H1 (cell line): ENCODE results near the gene CDS2. TPM values are rescaled to one million over a fixed set of nuclear protein-coding genes. Genes with fewer than 3 reads are reported as not detected.

Source experiments
- CTCF ChIA-PET: fragments of 300-600 bp; sonication (Branson Sonifier 250); formaldehyde crosslinking; loops from one replicate; lab custom pipeline; 2021; ENCODE audit not compliant: partially characterized antibody; lab: Charles Lee
- POLR2A ChIA-PET: fragments of 300-600 bp; sonication (Branson Sonifier 250); formaldehyde crosslinking; loops from one replicate; lab custom pipeline; 2021; ENCODE audit warnings: inconsistent platforms; ENCODE audit not compliant: partially characterized antibody; lab: Charles Lee
- DNase-seq, 2 experiments: peaks; one replicate each; pipeline versions ENCODE4 v3.0.0 to v3.0.0-alpha.2; 2010 to 2022; ENCODE audit warnings: low spot score in 2 of 2, low read depth in 1 of 2, mixed read lengths in 1 of 2
- FAIRE-seq: peaks from 2 replicates; lab custom pipeline; 2011; peaks lifted over from hg19 to GRCh38; lab: Jason Lieb, UNC
- H2AFZ ChIP-seq: 2 replicates; pipeline ENCODE4 v1.8.1; 2012; ENCODE audit warnings: low read length, inconsistent platforms
- H2AK5ac ChIP-seq: 2 replicates; pipeline ENCODE4 v1.6.1; 2013; ENCODE audit warnings: low read depth, low read length
- H2BK120ac ChIP-seq: replicated peaks from 2 replicates; pipeline ENCODE3; 2013; ENCODE audit warnings: low read depth, low read length, inconsistent platforms
- H2BK12ac ChIP-seq: 2 replicates; pipeline ENCODE4 v1.6.1; 2013; ENCODE audit warnings: low read depth, low read length
- H2BK15ac ChIP-seq: 2 replicates; pipeline ENCODE4 v1.6.1; 2013; ENCODE audit warnings: low read length
- H2BK20ac ChIP-seq: 2 replicates; pipeline ENCODE4 v1.6.1; 2013; ENCODE audit warnings: low read length
- H2BK5ac ChIP-seq: 2 replicates; pipeline ENCODE4 v1.6.1; 2013; ENCODE audit warnings: low read depth, low read length
- H3K14ac ChIP-seq: 2 replicates; pipeline ENCODE4 v1.6.1; 2013; ENCODE audit warnings: inconsistent platforms; ENCODE audit not compliant: insufficient read length
- H3K18ac ChIP-seq: 2 replicates; pipeline ENCODE4 v1.6.1; 2013; ENCODE audit warnings: low read length; ENCODE audit errors: extremely low read depth
- H3K23ac ChIP-seq: 2 replicates; pipeline ENCODE4 v1.6.1; 2013; ENCODE audit warnings: inconsistent platforms; ENCODE audit not compliant: insufficient read length
- H3K23me2 ChIP-seq: 2 replicates; pipeline ENCODE4 v1.6.1; 2013; ENCODE audit warnings: low read depth, low read length
- H3K27ac ChIP-seq: 2 replicates; pipeline ENCODE4 v1.6.1; 2011; ENCODE audit warnings: low read depth, low read length, inconsistent platforms
- H3K27me3 ChIP-seq, 4 experiments: replicated peaks in 1 of 4; 1 replicate in 1 of 4; 2 replicates in 3 of 4; pipeline versions ENCODE4 v1.6.1 to v1.8.1; 2011 to 2013; ENCODE audit warnings: low read length in 3 of 4, mild to moderate bottlenecking in 3 of 4, inconsistent platforms in 2 of 4, mixed read lengths in 2 of 4, moderate library complexity in 1 of 4; ENCODE audit not compliant: control insufficient read depth in 3 of 4, insufficient read depth in 3 of 4; ENCODE audit errors: extremely low read depth in 1 of 4
- H3K36me3 ChIP-seq, 4 experiments: 2 replicates each; pipeline versions ENCODE4 v1.6.1 to v1.8.1; 2011 to 2013; ENCODE audit warnings: mild to moderate bottlenecking in 4 of 4, low read length in 3 of 4, moderate library complexity in 2 of 4, control low read depth in 1 of 4, inconsistent platforms in 1 of 4; ENCODE audit not compliant: insufficient read depth in 4 of 4, control insufficient read depth in 2 of 4
- H3K4ac ChIP-seq: replicated peaks from 2 replicates; pipeline ENCODE3; 2013; ENCODE audit warnings: low read length, low read depth, mixed read lengths, inconsistent platforms; ENCODE audit not compliant: insufficient read length
- H3K4me1 ChIP-seq, 4 experiments: replicated peaks in 1 of 4; 1 replicate in 1 of 4; 2 replicates in 3 of 4; pipeline versions ENCODE4 v1.6.1 to v1.8.1; 2011 to 2013; ENCODE audit warnings: low read length in 3 of 4, inconsistent platforms in 2 of 4, mixed read lengths in 1 of 4; ENCODE audit not compliant: insufficient read depth in 4 of 4, control insufficient read depth in 3 of 4
- H3K4me2 ChIP-seq, 2 experiments: 2 replicates each; pipeline versions ENCODE4 v1.6.1 to v1.8.1; 2011 to 2013; ENCODE audit warnings: low read depth in 2 of 2, low read length in 2 of 2, control low read depth in 1 of 2, inconsistent platforms in 1 of 2, mild to moderate bottlenecking in 1 of 2; ENCODE audit not compliant: insufficient read depth in 1 of 2
- H3K4me3 ChIP-seq, 4 experiments: fragments of 200-600, 300-600 bp in 1 of 4; sonication (generic), shearing (Covaris generic), sonication (Bioruptor Twin) in 1 of 4; 2 replicates each; pipeline versions ENCODE4 v1.5.1 to v1.8.1; 2011 to 2016; ENCODE audit warnings: low read length in 4 of 4, low read depth in 3 of 4, control low read depth in 2 of 4, inconsistent platforms in 2 of 4, mild to moderate bottlenecking in 2 of 4, mixed read lengths in 1 of 4, moderate library complexity in 1 of 4; ENCODE audit not compliant: insufficient read depth in 2 of 4; ENCODE audit errors: extremely low read depth in 1 of 4
- H3K56ac ChIP-seq: replicated peaks from 2 replicates; pipeline ENCODE3; 2013; ENCODE audit warnings: low read depth, mild to moderate bottlenecking, mixed read lengths, low read length, inconsistent platforms; ENCODE audit not compliant: insufficient read length
- H3K79me1 ChIP-seq: 2 replicates; pipeline ENCODE4 v1.6.1; 2013; ENCODE audit warnings: low read depth, low read length, control low read depth
- H3K79me2 ChIP-seq, 2 experiments: 2 replicates each; pipeline versions ENCODE4 v1.6.1 to v1.8.1; 2012 to 2013; ENCODE audit warnings: low read length in 2 of 2, mild to moderate bottlenecking in 2 of 2, inconsistent platforms in 1 of 2; ENCODE audit not compliant: insufficient read depth in 2 of 2, control insufficient read depth in 1 of 2
- H3K9ac ChIP-seq, 4 experiments: replicated peaks in 1 of 4; 1 replicate in 1 of 4; 2 replicates in 3 of 4; pipeline versions ENCODE4 v1.6.1 to v1.8.1; 2011 to 2013; ENCODE audit warnings: low read depth in 3 of 4, low read length in 3 of 4, control low read depth in 2 of 4, mild to moderate bottlenecking in 2 of 4, moderate library complexity in 2 of 4, inconsistent platforms in 1 of 4; ENCODE audit errors: extremely low read depth in 1 of 4
- H3K9me3 ChIP-seq, 2 experiments: 2 replicates each; pipeline versions ENCODE4 v1.6.1 to v1.8.1; 2012 to 2013; ENCODE audit warnings: mild to moderate bottlenecking in 2 of 2, moderate library complexity in 2 of 2, control low read depth in 1 of 2, inconsistent platforms in 1 of 2, low read depth in 1 of 2, low read length in 1 of 2, mixed read lengths in 1 of 2; ENCODE audit not compliant: insufficient read depth in 2 of 2
- H4K20me1 ChIP-seq, 2 experiments: replicated peaks in 1 of 2; 2 replicates each; pipeline versions ENCODE3 to v1.8.1; 2011 to 2013; ENCODE audit warnings: inconsistent platforms in 2 of 2, low read length in 2 of 2, mild to moderate bottlenecking in 1 of 2; ENCODE audit not compliant: insufficient read depth in 2 of 2, control insufficient read depth in 1 of 2
- H4K5ac ChIP-seq: 2 replicates; pipeline ENCODE4 v1.6.1; 2013; ENCODE audit warnings: low read length, low read depth, mixed read lengths, inconsistent platforms; ENCODE audit not compliant: insufficient read length
- H4K8ac ChIP-seq: 2 replicates; pipeline ENCODE4 v1.8.0; 2013; ENCODE audit warnings: mild to moderate bottlenecking, moderate library complexity, low read length, inconsistent platforms; ENCODE audit not compliant: insufficient read depth; ENCODE audit errors: extremely low read depth
- H4K91ac ChIP-seq: replicated peaks from 2 replicates; pipeline ENCODE3; 2013; ENCODE audit warnings: low read length, mixed read lengths, inconsistent platforms; ENCODE audit not compliant: insufficient read length
- CREB1 ChIP-seq: IDR thresholded peaks from 2 replicates; pipeline ENCODE4 v1.6.1; 2012; ENCODE audit warnings: inconsistent platforms
- CTBP2 ChIP-seq: IDR thresholded peaks from 2 replicates; pipeline ENCODE4 v1.7.0; 2011; ENCODE audit warnings: borderline replicate concordance, mild to moderate bottlenecking, moderate library complexity, mixed read lengths, low read length; ENCODE audit not compliant: insufficient read depth, insufficient read length
- EGR1 ChIP-seq: IDR thresholded peaks from 2 replicates; pipeline ENCODE4 v1.6.1; 2011; ENCODE audit warnings: low read depth, low read length, borderline replicate concordance
- MAFK ChIP-seq: IDR thresholded peaks from 2 replicates; pipeline ENCODE4 v1.6.1; 2012; ENCODE audit warnings: low read depth, mild to moderate bottlenecking, improper control_type of control experiment, low read length
- RAD21 ChIP-seq, 2 experiments: IDR thresholded peaks in 1 of 2; conservative IDR thresholded peaks in 1 of 2; 2 replicates each; pipeline ENCODE4 v1.6.1; 2011; ENCODE audit warnings: low read depth in 2 of 2, low read length in 2 of 2, improper control_type of control experiment in 1 of 2, inconsistent platforms in 1 of 2, mild to moderate bottlenecking in 1 of 2, moderate library complexity in 1 of 2
- RFX5 ChIP-seq: IDR thresholded peaks from 2 replicates; pipeline ENCODE4 v1.6.1; 2011; ENCODE audit warnings: low read depth, low read length, improper control_type of control experiment, borderline replicate concordance
- SAP30 ChIP-seq: fragments of 300-600 bp; sonication (generic); IDR thresholded peaks from 2 replicates; pipeline ENCODE4 v1.7.1; 2012; ENCODE audit warnings: low read length, moderate library complexity, mild to moderate bottlenecking, inconsistent platforms; ENCODE audit not compliant: insufficient read depth, insufficient replicate concordance
- WGBS, 2 experiments: shearing (Covaris generic) in 1 of 2; methylation state at CpG; one replicate each; pipeline versions ENCODE4 v1.1.6 to v1.1.7; 2013 to 2015; ENCODE audit warnings: low lambda C conversion rate in 2 of 2, mixed read lengths in 2 of 2, inconsistent platforms in 1 of 2, low coverage in 1 of 2, missing lambda C conversion rate in 1 of 2; ENCODE audit not compliant: insufficient replicate concordance in 2 of 2, insufficient coverage in 1 of 2, insufficient read length in 1 of 2; ENCODE audit errors: extremely low coverage in 1 of 2, missing lambda C conversion rate in 1 of 2; 5-methylcytosine and 5-hydroxymethylcytosine counted together
- polyA plus RNA-seq, 7 experiments: library from polyadenylated mRNA; depleted of rRNA in 3 of 7; stranded (reverse) in 5 of 7; unstranded in 2 of 7; fragments of >200 nt in 5 of 7; fragments of 200-250 nt in 2 of 7; gene quantifications; 1 replicate in 5 of 7; 2 replicates in 1 of 7; 4 replicates in 1 of 7; pipeline versions ENCODE4 v1.2.1 to v1.2.3, GENCODE V29; 2011 to 2013; ENCODE audit warnings: missing spikeins in 2 of 7, mixed read lengths in 2 of 7
- total RNA-seq: library from RNA; stranded (reverse); fragmentation: NEBNext Ultra II Directional; extraction: Animal tissue kit (Norgen Biotek cat#: 25700); gene quantifications from 2 replicates; pipeline ENCODE4 v1.2.1, GENCODE V29; 2021
- TF ChIP-seq, protein P1 (sequence below): IDR thresholded peaks from 2 replicates; pipeline ENCODE4 v1.6.1; 2011; ENCODE audit warnings: low read depth, mild to moderate bottlenecking, low read length; ENCODE audit not compliant: insufficient read depth

The CDS2 gene
- total and polyA plus RNA-seq, 2 of the 8 experiments (the other 6 are each of a cell fraction or from before 2014, with no cell fraction given): 54.0 to 56.2 TPM

DNA sequence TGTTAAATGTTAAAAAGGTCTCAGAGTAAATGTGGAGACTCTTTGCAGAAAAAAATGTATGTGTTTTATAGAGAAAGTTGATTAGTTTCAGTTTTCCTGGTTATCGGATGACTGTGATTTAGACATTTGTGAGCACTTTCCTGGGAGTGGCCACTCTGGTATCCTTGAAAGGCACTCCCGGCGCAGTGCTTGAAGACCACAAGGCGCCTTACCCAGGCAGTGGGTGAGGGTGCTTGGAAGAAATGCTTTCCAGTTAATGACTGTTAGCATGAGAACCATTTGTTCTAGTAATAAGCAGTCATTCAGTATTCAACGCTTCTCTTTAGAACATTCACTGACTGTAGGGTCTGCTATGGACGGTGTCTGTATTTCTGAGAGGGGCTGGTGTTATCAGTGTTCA, 7.2 kb downstream of the CDS2 start:
- TF ChIP-seq CREB1 (no peak), CTBP2 (no peak), RFX5 (no peak), MAFK (no peak), SAP30 (no peak), EGR1 (no peak), RAD21 (IDR thresholded peaks at IDR 0.05 in 1 of 2, conservative IDR thresholded peaks at IDR 0.05 in 1 of 2; ENCODE audit: low read depth in 2 of 2, low read length in 2 of 2) (no peak)
- TF ChIP-seq, protein P1, sequence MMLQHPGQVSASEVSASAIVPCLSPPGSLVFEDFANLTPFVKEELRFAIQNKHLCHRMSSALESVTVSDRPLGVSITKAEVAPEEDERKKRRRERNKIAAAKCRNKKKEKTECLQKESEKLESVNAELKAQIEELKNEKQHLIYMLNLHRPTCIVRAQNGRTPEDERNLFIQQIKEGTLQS: no peak
- DNase-seq (no peak), FAIRE-seq (no peak)
- no peaks in the 10 kb centered on the region for H3K27me3 ChIP-seq
- peaks cover 0 to 2% of the 10 kb centered on the region in 2 experiments for H4K20me1 ChIP-seq
- no peak overlapping the region for H3K18ac ChIP-seq
- no peak overlapping the region for H2BK15ac ChIP-seq
- no peak overlapping the region for H3K4me3 ChIP-seq
- CTCF ChIA-PET: interaction anchor here (1.2 to 12.3 kb wide), 2 partner anchors 45 to 59 kb away, joined by 3 to 122 read pairs; no protein-coding TSS in a partner anchor
- no peak overlapping the region for H2BK5ac ChIP-seq
- 89% methylated on average over 6 of the region's 6 CpGs; no CpG with 5 or more reads in 1 of the 2 experiments for WGBS, 2 experiments
- no peak overlapping the region for H4K5ac ChIP-seq
- no peak overlapping the region for H3K4me2 ChIP-seq
- H3K79me2 ChIP-seq: peaks cover under 1 to 76% of the 10 kb centered on the region in 2 experiments; a peak in 2 of 4 replicates
- no peak overlapping the region for H4K8ac ChIP-seq
- H3K79me1 ChIP-seq: peaks cover 12% of the 10 kb centered on the region
- H2BK12ac ChIP-seq: no peak overlapping the region
- H3K4ac ChIP-seq: no peak overlapping the region
- H3K36me3 ChIP-seq: no peaks in the 10 kb centered on the region
- POLR2A ChIA-PET: interaction anchor here (1.0 to 2.0 kb wide), 2 partner anchors 7 to 14 kb away, joined by 3 to 8 read pairs; partner anchors contain the start of genes CDS2 and PCNA
- no peak overlapping the region for H3K23ac ChIP-seq
- H3K9ac ChIP-seq: no peak overlapping the region
- no peak overlapping the region for H2AK5ac ChIP-seq
- no peak overlapping the region for H4K91ac ChIP-seq
- H2AFZ ChIP-seq: no peak overlapping the region
- H3K9me3 ChIP-seq: no peaks in the 10 kb centered on the region
- H3K23me2 ChIP-seq: no peaks in the 10 kb centered on the region
- H3K56ac ChIP-seq: no peak overlapping the region
- peaks cover 0 to 3% (median 0%) of the 10 kb centered on the region in 4 experiments; a peak in 1 of 7 replicates for H3K4me1 ChIP-seq
- no peak overlapping the region for H2BK120ac ChIP-seq
- no peak overlapping the region for H2BK20ac ChIP-seq
- no peak overlapping the region for H3K14ac ChIP-seq
- H3K27ac ChIP-seq: no peak overlapping the region
